Inferior parietal cortex (tissue), 1 donor: ENCODE data around the gene FAM72B.
"Not testable (repeated sequence)": the region's sequence is repeated elsewhere in the genome, so short reads cannot be mapped to it uniquely, and the experiment has no call there.

Experiments used
- DNase-seq: peaks from one replicate; pipeline ENCODE4 v3.0.0-alpha.2; 2016; ENCODE audit errors: extremely low spot score

Gene FAM72B

GRCh38 chr1:121184290-121185127 lies at the start of gene FAM72B, which contains the start of gene SRGAP2C:
TSS of gene FAM72B (minus strand) at chr1:121184340. CDS start at chr1:121183489, 851 bp downstream.
TSS of gene SRGAP2C (plus strand) at chr1:121184975. CDS start at chr1:121187447, 2,472 bp downstream.
- peak; percentile 97 for DNase-seq

- not testable (repeated sequence) for DNase-seq
Observed at GRCh38 chr1:121232445-121233125, 48.4 kb upstream of the FAM72B start.

GRCh38 chr1:121230636-121231035 lies 46.5 kb upstream of the FAM72B start:
- not testable (repeated sequence) for DNase-seq

DNA sequence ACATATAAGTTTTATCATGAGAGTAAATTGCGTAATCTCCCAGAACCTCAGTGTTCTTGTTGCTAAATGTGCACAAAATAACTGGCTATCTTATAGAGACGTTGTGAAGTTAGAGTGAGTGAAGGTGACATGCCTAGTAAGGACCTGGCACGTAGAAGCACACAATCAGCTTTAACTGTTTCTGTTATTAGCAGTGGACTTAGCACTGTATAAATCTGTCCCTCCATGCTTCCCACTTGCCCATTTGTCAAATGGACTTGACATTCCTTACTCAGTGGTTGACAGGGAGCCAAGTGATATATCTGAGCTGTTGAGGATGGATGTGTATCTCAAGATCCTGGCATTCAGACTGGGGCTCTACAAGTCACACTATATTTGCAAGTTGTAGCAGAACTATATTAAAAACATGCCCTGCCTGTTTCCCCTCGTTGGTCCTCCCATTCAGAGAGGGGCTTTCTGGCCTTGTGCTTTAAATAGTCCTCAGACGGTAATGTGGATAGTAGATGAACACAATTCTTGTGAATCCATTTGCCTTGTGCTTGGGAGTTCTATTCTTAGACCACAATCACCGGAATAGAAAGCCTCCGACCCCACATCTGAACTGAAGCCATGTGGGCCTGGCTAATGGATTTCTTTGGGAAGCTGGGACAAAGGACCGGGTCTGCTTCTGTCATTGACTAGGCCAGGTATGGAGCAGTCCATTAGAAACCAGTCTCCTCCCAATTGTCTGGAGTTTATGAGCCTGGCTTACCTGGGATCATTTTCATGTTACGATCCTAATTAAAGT lies 43.6 kb upstream of the FAM72B start:
- not testable (repeated sequence) for DNase-seq

GRCh38 chr1:121226925-121227324 lies 42.8 kb upstream of the FAM72B start:
- DNase-seq = not testable (repeated sequence)

DNA sequence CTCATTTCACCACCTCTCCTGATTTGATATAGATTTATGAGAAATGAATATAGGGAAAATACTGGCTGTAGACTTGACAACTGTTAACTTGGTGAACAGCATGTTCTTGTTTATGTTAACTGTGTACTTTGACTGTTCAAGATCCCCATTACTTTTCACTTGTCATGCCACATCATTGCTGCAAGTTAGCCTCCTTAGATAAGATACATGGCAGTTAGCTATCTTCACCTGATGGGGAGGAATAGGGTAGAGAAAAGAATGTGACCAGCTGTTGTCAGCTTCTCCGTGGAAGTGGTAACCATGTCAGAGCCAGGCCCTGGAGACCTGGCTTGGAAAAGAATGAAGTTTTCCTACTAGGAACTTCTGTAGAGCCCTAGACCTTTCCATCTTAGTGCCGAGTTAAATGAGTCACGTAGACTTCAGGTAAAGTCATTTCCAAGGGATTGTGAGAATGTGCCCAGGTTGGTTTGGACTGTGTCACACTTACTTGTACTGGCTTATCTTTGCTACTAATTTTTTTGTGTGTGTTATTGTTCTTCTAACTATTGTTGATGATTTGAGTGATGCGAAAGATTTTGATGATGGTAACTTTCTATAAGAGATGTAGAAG lies 42.3 kb upstream of the FAM72B start:
- not testable (repeated sequence) for DNase-seq

DNA sequence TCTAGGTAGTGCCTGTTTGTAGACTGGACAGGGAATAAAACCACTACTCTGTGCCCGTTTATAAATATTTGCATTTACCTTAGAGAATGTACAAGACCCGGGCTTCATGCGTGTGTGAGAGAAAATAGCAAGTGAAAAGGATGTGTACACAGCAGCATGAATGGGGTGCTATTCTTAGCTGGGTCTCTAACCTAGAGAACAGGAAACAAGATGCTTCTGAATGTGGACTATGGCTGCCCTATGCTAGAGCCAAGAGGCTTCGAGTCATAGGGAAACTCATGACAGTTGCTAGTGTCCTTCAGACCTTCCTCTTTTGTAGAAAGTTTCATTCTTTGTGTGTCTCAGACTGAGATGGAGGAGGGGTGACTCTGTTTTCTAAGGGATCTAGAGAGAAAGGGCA lies 40.6 kb upstream of the FAM72B start:
- DNase-seq = not testable (repeated sequence)

- DNase-seq = not testable (repeated sequence)
Observed at GRCh38 chr1:121221770-121222169, 37.6 kb upstream of the FAM72B start.

- not testable (repeated sequence) for DNase-seq
Observed at GRCh38 chr1:121216676-121217075, 32.5 kb upstream of the FAM72B start.

DNA sequence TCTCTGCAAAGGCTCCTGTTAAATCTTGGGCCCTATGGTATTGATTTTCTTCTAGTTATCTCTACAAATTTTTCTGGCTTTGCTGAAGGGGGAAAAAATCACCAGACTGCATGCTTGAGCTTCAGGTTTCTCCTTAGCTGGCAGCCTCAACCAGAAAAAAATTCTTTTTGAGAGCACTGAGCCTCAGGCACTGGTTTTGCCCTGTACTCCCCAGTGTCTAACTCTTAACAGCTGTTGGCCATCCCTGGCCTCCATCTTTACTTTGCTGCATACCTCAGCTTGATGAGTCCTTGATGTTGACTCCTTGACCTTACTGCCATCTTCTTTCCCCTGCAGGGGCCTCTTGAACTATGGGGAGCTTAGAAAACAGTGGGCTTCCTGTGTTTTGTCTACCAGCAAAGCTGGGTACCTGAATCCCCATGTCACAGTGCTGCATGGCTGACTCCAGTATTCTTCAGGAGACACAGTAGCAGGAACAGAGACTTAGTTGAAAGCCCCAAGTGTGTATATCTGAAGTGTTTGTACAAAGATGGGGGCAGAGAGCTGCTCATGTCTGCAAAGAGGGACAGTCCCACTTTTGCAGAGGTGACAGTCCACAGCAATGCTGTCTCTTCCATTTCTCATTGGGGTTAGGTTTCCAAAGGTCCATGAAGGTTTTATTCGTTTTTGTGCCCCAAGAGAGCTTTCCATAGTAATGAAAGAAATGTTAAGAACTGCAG lies 31.7 kb upstream of the FAM72B start:
- DNase-seq = not testable (repeated sequence)

GRCh38 chr1:121214544-121215156 lies 30.5 kb upstream of the FAM72B start:
- DNase-seq = not testable (repeated sequence)

- not testable (repeated sequence) for DNase-seq
Observed at GRCh38 chr1:121213491-121213890, 29.4 kb upstream of the FAM72B start.

- DNase-seq = not testable (repeated sequence)
Observed at GRCh38 chr1:121210778-121211177, 26.6 kb upstream of the FAM72B start.

DNA sequence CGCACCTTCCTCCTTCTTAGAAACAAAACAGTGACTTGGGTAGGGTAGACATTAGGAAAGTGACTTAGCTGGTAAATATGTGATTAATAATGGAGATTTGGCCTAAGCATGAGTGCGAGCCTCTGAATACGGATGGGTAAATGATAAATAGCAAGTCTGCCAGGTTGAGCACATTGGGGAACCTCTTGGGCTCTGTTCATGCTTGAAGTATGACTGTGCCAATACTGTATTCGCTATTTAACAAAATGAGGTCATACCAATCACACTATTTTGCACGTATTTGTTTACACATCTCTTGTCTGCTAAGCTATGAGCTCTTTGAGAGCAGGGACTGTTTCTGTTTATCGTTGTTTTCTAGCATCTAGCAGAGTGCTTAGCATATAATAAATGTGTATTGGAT lies 24.2 kb upstream of the FAM72B start:
- DNase-seq = not testable (repeated sequence)

DNA sequence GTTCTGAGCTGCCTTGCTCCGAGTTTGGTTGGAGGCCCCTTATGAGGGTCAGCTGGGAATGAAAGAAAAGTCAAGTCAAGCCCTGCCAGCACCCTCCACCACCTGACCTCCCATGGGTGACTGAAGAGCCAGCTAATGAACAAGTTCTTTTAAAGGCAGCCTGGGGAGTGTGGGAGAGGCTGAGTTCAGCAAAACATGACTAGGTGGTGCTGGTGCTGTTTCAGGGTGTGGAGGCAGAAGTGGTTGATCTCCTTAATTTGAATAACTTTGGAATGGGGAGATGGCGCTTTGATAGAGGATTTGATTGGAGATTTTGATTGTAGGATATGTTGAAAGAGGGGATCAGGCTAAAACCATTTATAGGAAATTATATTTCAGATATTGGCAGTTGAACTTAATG lies 23.2 kb upstream of the FAM72B start:
- DNase-seq = not testable (repeated sequence)

DNA sequence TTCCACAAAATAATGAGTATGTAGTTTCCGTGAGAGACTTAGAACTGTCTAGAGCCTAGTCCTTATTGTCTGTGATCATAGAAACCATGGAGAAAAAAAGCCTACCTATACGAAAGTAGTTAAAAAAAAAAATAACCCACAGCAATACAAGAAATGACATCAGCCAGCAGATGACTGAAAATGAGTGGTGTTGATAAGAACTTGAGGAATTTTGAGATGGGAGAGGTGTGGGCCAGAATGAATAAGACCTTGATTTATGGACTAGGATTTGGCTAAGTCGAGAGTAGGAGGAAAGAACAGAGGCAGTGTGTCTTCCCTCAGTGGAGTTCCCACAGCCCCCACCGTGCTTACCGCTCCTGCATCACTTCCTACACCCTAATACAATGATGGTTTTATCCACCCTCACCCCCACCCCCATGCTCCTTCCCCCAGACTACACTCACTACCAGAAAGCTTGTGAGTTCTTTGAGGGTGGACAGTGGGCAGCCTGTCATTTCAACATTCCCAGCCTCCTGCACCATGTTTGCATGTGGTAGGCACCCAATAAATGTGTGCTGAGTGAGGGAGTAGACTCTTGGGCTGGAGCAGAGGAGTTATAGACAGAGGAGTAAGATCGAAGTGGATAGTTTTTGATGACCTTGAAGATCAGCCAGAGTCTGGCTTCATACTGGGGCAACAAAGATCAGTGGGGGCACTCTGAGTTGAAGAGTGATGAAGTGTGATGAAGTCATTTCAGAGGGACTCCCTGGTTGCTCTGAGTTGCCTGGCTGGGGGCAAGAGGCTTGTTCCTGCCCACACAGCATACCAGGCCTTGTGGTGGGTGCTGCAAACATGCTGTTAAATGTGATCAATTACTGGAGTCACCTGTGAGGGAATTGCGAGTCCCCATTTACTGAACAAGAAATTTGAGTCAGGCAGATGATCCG lies 21.9 kb upstream of the FAM72B start:
- not testable (repeated sequence) for DNase-seq

GRCh38 chr1:121202986-121203385 lies 18.8 kb upstream of the FAM72B start:
- not testable (repeated sequence) for DNase-seq

DNA sequence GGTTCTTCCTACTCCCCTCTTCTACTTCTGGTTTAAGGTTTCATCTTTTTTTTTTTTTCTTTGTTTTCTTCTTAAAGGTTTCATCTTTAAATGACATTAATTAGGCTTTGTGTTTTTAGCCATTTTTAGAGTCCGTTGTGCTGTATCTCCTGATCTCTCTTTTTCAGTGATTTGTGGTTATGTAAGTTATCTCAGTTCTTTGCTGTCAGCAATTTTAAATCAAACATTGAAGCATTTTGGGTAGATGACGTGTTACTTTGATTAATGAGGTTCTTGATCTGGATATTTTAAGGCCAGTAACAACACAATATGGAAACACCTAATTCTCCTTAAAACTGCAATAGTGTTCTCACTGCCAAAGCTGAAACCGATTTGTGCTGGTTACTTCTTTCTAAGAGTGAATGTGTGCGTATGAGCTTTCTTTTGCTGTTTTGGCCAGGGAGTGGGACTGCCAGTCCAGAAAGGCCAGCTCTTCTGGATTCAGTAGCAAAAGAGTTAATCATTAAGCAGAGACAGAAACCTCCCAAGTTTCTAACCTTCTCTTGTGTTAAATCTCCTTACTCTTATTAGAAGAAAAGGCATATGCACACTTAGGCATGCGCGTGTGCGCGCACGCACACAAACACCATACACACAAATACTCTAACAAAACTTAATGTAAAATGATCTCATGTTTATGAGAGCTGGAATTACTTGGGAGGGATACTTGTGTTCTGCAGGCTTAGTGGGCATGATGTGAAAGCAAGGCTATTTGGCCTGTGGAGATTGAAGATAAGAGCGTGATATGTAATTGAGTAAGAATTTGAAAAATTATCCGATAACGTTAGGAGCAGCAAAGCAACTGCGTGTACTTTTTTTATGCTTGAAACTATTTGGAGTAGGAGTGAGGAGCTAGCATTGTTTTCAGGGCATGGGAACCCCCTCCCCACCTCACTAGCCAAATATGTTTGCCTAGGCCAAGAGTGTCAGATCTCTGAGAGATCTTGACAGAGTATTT lies 17.1 kb upstream of the FAM72B start:
- DNase-seq = not testable (repeated sequence)
